A673 (cell line): ENCODE data around the gene TRAP1.

Experiments
- CTCF ChIP-seq: fragments of 300-800, 200-600 bp; sonication (generic); conservative IDR thresholded peaks from 2 replicates; pipeline ENCODE4 v1.5.1; 2017; ENCODE audit warnings: low read depth, mild to moderate bottlenecking, antibody characterized with exemption, low read length, moderate library complexity, mixed read lengths
- EZH2 ChIP-seq: fragments of 200-600 bp; sonication (generic); IDR thresholded peaks from 2 replicates; pipeline ENCODE4 v1.6.1; 2017; ENCODE audit warnings: borderline replicate concordance, low read depth, mild to moderate bottlenecking, mixed read lengths, antibody characterized with exemption, low read length; ENCODE audit not compliant: poor library complexity, severe bottlenecking

GRCh38 chr16:3645504-3646347, 71.6 kb downstream of the TRAP1 start:
- no peak for TF ChIP-seq CTCF
- no peak for TF ChIP-seq EZH2
